Activated naive CD8-positive, alpha-beta T cell treated with anti-CD3 and anti-CD28 coated beads, Interleukin-2, amount 10 ng/mL, durations not matched to agents 7 days and 5 days (primary cell): ENCODE data around the gene EMC10. TPM values are rescaled to one million over a fixed set of nuclear protein-coding genes. Genes with fewer than 3 reads are reported as not detected.
A peak's percentile ranks its signal among the peaks of the same experiment; 100 is the strongest.

Experiments used
- ATAC-seq: fragments of 150-1000 bp; cut with Tn5 transposase; one replicate; pipeline ENCODE4 v1.10.0; 2021; ENCODE audit warnings: low read depth, moderate library complexity
- POLR2A ChIA-PET: fragments of 350-600 bp; sonication (Branson Sonifier 250); formaldehyde crosslinking; loops from one replicate; lab custom pipeline; 2021; ENCODE audit warnings: antibody characterized with exemption; lab: Charles Lee
- DNase-seq: peaks from one replicate; pipeline ENCODE4 v3.0.0; 2021
- H3K27ac Mint-ChIP-seq: one replicate; pipeline ENCODE4 v1.8.0; 2022; ENCODE audit warnings: mild to moderate bottlenecking, mixed read lengths
- H3K27me3 Mint-ChIP-seq: one replicate; pipeline ENCODE4 v1.8.0; 2022; ENCODE audit warnings: mild to moderate bottlenecking, moderate library complexity, mixed read lengths
- H3K36me3 Mint-ChIP-seq: one replicate; pipeline ENCODE4 v1.8.0; 2021; ENCODE audit warnings: mild to moderate bottlenecking, mixed read lengths
- H3K4me1 Mint-ChIP-seq: one replicate; pipeline ENCODE4 v1.8.0; 2021; ENCODE audit warnings: mixed read lengths
- H3K4me3 Mint-ChIP-seq: one replicate; pipeline ENCODE4 v1.8.0; 2022; ENCODE audit warnings: mild to moderate bottlenecking, moderate library complexity, mixed read lengths
- H3K9me3 Mint-ChIP-seq: one replicate; pipeline ENCODE4 v1.8.0; 2021; ENCODE audit warnings: mixed read lengths
- total RNA-seq, 2 experiments: library from RNA; stranded (reverse); gene quantifications; one replicate each; pipeline ENCODE4 v1.2.3, GENCODE V29; 2021

EMC10 gene
- total RNA-seq, 2 experiments from 2014 or later: 56.0 to 60.7 TPM

DNA sequence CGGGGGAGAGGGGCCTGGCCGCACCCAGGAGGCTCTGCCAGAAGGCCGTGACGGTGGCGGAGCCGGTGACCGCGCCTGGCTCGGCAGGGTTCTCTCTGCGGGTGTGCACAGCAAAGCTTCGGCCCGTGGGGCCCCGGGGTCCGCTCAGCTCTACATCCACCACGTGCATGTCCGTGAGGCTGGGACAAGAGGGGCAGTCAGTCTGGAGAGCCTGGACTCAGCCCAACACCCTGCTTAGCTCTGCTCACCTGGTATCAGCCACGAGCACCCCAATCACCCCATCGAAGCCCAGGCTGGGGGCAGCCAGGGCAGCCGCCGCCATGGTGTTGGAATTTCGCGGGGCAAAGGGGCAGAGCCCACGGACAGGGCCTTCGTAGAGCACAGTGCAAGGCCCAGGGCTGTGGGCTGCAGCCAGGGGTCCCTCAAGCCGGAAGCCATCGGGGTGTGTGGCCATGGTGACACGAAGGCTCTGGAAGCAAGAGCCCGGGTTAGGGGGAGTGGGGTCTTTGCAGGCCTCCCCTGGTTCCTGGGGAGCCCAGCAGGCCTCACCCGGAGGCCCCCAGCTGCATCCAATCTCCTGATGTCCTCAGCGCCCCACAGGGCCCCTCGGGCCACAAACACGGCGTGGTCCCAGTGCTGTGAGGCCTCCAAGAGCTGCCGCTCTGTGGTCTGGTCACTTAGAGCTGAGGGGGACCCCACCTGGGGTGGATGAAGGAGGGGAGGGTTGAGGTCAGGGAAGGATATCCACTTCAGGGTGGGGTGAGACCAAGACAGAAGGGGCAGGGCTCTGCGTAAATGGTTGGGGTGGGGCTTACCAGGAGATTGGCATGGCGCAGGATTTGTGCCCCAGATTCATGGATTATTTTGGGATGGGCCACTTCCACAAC, 36.0 kb downstream of the EMC10 start:
- Mint-ChIP-seq H3K27me3 (peaks cover 6% of the 10 kb centered on the region), H3K27ac (no peak overlapping the region), H3K4me3 (no peak overlapping the region)

DNA sequence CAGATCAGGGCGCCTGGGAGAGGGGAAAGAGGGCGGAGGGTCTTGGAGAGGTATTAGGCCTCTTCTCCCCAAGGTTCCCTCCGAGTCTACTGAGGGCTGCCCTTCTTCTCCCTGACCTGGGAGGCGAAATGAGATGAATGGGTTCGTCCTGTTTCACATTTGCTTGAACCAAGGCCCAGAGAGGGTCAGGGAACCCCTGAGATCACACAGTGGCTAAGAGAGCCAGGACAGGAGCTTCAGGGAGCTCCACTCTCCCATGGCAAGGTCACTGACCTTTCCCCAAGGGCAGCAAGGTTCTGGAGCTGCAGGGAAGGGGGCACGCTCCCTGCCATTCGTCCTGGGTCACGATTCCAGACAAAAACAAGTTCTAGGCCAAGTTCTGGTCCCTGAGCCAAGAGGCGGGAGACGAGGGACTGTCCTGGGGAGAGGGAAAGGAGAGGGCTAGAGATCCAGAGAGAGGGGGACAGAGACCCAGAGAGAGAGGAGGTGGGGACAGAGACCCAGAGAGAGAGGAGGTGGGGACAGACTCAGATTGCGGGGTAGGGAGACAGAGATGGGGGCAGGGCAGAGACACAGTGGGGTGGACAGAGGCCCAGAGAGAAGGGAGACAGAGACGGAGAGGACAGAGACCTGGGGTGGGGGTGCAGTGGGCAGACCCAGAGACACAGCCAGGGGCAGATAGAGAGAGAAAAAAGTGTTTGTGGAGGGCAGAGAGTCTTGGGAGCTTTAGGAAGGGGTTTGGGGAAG, 36.9 kb downstream of the EMC10 start:
- Mint-ChIP-seq H3K27me3 (peaks cover 6% of the 10 kb centered on the region), H3K36me3 (peaks cover 3% of the 10 kb centered on the region), H3K4me1 (peaks cover 18% of the 10 kb centered on the region), H3K9me3 (no peaks in the 10 kb centered on the region), H3K27ac (no peak overlapping the region), H3K4me3 (no peak overlapping the region)
- no peak for DNase-seq
- no peak for ATAC-seq
- POLR2A ChIA-PET: interaction anchor here (0.6 kb wide), 1 partner anchor 29 kb away, joined by 3 read pairs; no protein-coding TSS in a partner anchor

More for the DNA sequence above, 36.0 kb downstream of the EMC10 start:
- Mint-ChIP-seq H3K4me1 (peaks cover 18% of the 10 kb centered on the region), H3K36me3 (peaks cover 3% of the 10 kb centered on the region), H3K9me3 (no peaks in the 10 kb centered on the region)
- no peak for DNase-seq
- POLR2A ChIA-PET: interaction anchor here (0.6 to 1.1 kb wide), 3 partner anchors 26 to 486 kb away, joined by 3 to 4 read pairs (median 3); partner anchors contain the start of gene ZNF473
- no peak for ATAC-seq

DNA sequence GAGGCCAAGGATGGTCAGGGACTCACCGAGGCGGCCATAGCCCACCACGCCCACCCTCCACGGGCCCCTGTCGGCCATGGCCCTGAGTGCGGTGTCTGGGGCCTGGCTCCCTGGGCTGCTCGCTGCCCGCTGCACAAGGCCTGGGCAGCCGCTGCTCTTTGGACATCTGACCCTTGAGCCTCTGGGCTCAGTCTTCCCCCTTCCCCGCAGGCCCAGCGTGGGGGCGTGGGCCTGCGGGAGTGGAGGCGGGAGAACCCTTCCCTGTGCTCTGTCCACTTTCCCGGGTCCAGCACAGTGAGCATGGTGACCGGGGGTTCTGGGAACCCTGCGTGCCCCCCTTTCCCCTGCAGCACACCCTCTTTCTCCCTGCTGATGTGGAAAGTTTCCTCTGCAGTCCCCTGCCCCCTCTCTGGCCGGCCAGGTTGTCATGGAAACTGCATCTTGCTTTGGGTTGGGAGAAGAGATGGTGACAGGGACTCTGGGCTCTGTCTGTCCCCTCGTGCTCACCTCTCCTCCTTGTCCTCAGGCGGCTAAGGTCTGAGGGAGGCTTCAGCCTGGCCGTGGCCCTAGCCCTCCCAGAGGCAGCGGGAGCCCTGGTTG, 37.5 kb downstream of the EMC10 start, which contains the start of gene ASPDH:
TSS of gene ASPDH (minus strand) at position 168 of the 600 bp plus-strand sequence. CDS start at position 78, 90 bp downstream.
- no peak for ATAC-seq
- H3K27me3 Mint-ChIP-seq: peaks cover 6% of the 10 kb centered on the region
- no peak for DNase-seq
- H3K4me3 Mint-ChIP-seq: peak within 1 kb of the TSS; percentile 18
- H3K9me3 Mint-ChIP-seq: no peaks in the 10 kb centered on the region
- peak within 1 kb of the TSS; percentile 42 for H3K27ac Mint-ChIP-seq
- H3K4me1 Mint-ChIP-seq: peaks cover 16% of the 10 kb centered on the region
- peaks cover under 1% of the 10 kb centered on the region for H3K36me3 Mint-ChIP-seq
- POLR2A ChIA-PET: no interaction called here

DNA sequence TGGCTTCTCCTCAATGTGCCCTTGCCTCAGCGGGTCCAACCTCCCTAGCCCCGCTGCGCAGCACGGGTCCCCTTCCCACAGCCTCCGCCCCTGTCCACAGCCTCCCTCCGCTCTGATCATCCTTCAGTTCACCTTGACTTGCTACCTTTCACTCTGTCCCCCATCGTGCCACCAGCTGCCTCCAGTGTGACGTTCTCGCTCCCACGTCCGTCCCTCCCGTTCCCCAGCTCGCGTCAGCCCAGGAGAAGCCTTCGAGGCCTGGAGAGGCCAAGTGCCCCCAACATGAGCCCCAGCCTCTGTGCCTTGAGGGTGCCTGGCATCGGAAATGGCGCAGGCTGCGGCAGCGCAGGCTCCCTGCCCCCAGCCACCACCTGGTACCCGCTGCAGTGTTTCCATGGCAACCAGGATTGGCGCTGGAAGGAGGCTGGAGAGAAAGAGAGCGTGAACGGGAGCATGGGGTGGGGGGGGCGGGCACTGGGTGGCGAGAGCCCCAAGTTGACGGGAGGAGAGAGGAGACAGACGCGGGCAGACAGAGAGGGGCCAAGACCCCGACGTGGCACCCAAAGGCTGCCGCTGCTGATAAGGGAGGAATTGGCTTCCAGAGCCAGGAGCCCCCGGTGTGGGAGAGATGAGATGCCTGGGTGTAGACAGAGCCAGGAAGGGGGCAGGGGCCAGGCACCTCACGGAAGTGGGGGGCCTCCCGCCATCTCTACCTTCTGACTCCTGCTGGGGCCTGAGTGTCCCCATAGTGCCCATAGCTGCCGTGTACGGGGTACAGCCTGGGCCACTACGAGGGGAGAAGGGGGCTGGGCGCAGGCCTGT, 38.2 kb downstream of the EMC10 start:
- ATAC-seq (no peak), DNase-seq (no peak)
- Mint-ChIP-seq H3K27me3 (peaks cover 8% of the 10 kb centered on the region), H3K4me3 (peak overlapping the region; percentile 18), H3K36me3 (no peaks in the 10 kb centered on the region), H3K27ac (peak overlapping the region; percentile 42), H3K4me1 (peaks cover 14% of the 10 kb centered on the region), H3K9me3 (no peaks in the 10 kb centered on the region)
- POLR2A ChIA-PET: no interaction called here

DNA sequence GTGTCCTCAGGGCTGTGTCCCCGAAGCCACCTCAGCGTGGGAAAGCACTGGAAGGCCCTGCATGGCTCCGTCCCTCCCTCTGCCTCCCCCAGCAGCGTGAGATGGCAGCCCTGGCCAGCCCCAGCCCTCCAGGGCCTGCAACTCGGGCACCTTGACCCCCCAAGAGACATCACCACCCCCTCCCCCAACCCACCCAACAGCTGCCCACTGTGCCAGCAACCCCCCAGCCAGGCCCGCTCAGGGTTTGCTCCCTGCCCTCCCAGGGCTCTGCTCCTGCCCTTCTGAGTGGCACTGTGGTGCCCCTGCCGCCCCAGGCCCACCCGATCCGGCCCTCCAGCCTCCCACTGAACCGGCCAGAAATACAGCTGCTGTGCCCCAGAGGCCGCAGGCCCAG, 38.9 kb downstream of the EMC10 start:
- DNase-seq (no peak), ATAC-seq (no peak)
- H3K4me3 Mint-ChIP-seq: no peak overlapping the region
- no peaks in the 10 kb centered on the region for H3K9me3 Mint-ChIP-seq
- POLR2A ChIA-PET: no interaction called here
- H3K27ac Mint-ChIP-seq: no peak overlapping the region
- no peaks in the 10 kb centered on the region for H3K36me3 Mint-ChIP-seq
- H3K4me1 Mint-ChIP-seq: peaks cover 14% of the 10 kb centered on the region
- peaks cover 8% of the 10 kb centered on the region for H3K27me3 Mint-ChIP-seq

DNA sequence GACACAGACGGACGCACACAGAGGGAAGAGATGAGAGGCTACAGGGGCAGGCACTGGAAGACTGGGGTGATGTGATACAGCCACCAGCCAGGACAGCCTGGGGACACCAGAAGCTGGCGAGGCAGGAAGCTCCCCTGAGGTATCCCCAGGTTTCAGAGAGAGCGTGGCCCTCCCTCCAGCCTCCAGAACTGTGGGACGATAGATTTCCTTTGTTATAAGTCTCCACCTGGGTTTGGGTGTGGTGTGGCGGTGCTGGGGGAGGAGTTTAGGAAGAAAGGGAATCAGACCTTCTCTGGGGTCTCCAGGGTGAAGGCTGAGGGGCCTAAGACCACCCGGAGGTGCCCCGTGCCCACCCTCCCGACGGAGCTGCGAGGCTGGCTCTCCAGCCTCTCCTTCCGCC, 40.1 kb downstream of the EMC10 start:
- DNase-seq: no peak
- Mint-ChIP-seq H3K4me1 (peaks cover 4% of the 10 kb centered on the region), H3K27ac (no peak overlapping the region), H3K4me3 (no peak overlapping the region), H3K36me3 (no peaks in the 10 kb centered on the region), H3K27me3 (peaks cover 9% of the 10 kb centered on the region), H3K9me3 (no peaks in the 10 kb centered on the region)
- POLR2A ChIA-PET: no interaction called here
- no peak for ATAC-seq

DNA sequence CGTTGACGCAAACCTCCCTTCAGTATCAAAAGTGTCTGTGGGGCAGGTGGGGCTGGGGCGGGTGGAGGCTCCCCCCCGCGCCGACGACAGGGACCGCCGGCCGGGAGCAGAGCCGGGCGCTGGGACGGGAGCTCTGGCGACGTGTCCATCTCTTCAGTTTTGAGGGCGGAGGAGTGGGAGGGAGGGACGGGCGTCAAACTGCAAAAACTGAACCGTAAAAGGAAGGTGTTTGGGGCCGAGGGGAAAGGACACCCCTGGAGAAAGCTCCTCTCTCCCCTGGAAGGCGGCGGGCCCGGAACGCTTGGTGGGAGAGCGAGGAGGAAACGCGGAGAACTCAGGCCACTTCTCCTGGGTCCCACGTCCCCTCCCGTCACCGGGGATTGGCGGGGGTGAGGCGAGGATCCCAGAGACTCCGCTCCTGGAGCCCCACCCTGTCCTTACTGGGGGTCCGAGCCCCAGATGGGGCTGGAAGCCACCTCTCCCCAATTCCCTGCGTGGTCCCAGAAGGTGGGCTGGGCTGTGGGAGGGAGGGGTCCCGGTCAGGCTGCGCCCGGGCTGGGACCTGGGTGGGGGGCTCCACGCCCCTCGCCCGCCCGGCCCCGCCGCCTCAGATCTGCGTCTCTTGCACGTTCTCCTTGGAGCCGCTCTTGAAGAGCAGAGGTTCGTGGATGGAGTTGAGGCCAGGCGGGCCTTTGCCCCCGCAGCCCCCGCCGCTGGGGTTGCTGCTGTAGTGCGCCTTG, 40.8 kb downstream of the EMC10 start:
- DNase-seq: no peak
- Mint-ChIP-seq H3K4me1 (peaks cover 1% of the 10 kb centered on the region), H3K27me3 (peaks cover 9% of the 10 kb centered on the region), H3K36me3 (no peaks in the 10 kb centered on the region), H3K27ac (no peak overlapping the region), H3K4me3 (no peak overlapping the region), H3K9me3 (no peaks in the 10 kb centered on the region)
- POLR2A ChIA-PET: no interaction called here
- ATAC-seq: no peak

DNA sequence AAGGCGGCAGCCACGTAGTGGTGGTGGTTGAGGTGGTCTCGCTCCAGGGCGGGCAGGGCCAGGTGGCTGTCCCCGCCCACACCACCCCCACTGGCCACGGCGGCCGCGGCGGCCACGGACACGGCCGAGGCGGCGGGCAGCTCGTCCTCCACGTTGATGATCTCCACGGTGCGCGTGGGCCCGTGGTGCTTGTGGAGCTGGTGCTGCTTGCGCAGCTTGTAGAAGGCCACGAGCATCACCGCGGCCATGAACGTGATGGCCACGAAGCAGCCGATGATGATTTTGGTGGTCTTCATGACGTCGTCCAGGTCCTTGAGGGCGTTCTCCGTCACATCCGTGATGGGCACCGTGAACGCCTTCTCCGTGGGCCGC, 41.4 kb downstream of the EMC10 start:
- no peak overlapping the region for H3K4me3 Mint-ChIP-seq
- ATAC-seq (no peak), DNase-seq (no peak)
- H3K9me3 Mint-ChIP-seq: no peaks in the 10 kb centered on the region
- peaks cover 9% of the 10 kb centered on the region for H3K27me3 Mint-ChIP-seq
- POLR2A ChIA-PET: no interaction called here
- no peaks in the 10 kb centered on the region for H3K36me3 Mint-ChIP-seq
- H3K27ac Mint-ChIP-seq: no peak overlapping the region
- H3K4me1 Mint-ChIP-seq: peaks cover 1% of the 10 kb centered on the region

DNA sequence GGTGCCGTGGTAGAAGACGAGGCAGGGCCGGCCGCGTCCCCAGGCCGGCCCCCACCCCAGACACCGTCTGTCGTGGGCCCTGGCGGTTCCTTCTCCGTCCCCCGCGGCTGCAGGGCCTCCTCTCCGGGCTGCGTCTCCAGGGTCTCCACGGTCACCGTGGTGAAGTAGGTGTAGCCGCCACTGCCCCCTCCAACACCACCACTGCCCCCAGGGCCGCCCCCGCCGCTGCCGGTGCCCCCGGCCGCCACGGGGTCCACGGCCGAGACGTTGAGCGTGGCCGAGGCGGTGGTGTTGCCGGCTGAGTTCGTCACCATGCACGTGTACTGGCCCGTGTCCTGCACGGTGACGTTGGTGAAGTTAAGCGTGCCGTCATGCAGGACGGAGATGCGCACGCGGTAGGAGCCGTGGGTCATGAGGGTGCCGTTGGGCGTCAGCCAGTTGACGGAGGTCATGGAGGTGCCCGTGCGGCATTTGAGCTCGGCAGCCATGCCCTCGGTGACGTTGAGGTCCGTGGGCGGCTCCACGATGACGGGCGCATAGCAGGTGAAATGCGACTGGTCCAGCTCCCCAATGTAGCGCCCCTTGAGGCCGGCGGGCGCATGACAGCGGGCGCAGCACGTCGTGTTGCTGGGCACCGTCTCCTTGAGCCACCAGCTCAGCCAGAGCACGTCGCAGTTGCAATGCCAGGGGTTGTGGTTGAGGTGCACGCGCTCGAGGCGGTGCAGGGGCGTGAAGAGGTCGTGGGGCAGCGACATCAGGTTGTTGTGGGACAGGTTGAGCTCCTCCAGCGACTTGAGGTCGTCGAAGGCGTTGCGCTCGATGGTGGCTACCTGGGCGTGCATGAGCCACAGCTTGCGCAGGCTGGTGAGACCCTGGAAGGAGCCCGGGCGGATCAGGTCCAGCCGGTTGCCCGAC, 42.0 kb downstream of the EMC10 start:
- Mint-ChIP-seq H3K36me3 (no peaks in the 10 kb centered on the region), H3K4me3 (no peak overlapping the region), H3K9me3 (no peaks in the 10 kb centered on the region), H3K27ac (no peak overlapping the region), H3K4me1 (peaks cover under 1% of the 10 kb centered on the region), H3K27me3 (peaks cover 7% of the 10 kb centered on the region)
- POLR2A ChIA-PET: no interaction called here
- DNase-seq: no peak
- no peak for ATAC-seq

DNA sequence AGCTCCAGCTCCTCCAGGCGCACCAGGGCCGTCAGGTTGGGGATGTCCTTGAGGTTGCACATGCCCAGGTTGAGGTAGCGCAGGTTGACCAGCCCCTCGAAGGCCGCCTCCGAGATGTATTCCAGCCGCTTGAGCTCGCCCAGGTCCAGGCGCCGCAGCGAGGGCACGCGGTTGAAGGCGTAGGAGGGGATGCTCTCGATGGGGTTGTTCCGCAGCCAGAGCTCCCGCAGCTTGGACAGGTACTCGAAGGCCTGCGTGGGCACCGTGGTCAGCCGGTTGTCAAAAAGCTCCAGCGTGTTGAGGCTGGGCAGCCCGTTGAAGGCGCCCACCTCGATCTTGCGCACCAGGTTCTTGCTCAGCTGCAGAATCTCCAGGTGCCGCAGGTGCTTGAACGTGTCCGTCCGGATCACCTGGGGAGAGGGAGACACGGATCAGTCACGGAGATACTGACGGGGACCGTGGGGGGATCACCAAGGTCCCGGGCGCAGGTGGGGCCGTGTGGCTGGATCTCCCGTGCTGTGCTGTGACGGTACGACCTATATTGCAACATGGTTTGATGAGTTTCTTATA, 42.8 kb downstream of the EMC10 start:
- Mint-ChIP-seq H3K9me3 (no peaks in the 10 kb centered on the region), H3K27me3 (peaks cover 7% of the 10 kb centered on the region), H3K4me3 (no peak overlapping the region), H3K4me1 (no peaks in the 10 kb centered on the region), H3K27ac (no peak overlapping the region), H3K36me3 (no peaks in the 10 kb centered on the region)
- DNase-seq (no peak), ATAC-seq (no peak)
- POLR2A ChIA-PET: no interaction called here

DNA sequence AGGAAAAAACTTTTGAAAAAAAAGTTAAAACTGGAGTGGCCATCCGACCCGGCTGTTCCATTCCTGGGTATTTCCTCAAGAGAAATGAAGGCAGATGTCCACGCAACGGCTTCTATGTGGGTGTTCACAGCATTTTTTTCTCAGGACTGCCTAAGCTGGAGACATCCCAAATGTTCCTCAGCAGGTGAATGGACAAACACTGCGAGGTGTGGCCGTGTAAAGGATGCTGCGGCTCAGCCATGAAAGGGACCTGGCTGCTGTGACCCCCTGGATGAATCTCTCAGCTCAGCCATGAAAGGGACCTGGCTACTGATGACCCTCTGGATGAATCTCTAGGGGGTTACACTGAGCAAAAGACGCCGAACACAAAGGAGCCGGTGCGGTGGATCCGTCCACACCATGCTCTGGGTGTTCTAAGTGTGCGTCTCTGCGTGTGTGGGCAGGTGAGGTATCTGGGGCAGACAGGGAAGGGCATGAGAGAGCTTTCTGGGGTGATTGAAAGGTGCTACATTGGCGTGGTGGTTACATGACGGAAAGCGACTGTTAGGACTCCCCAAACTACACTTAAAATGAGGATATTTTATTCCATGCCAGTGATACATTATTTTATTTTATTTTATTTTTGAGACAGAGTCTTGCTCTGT, 44.6 kb downstream of the EMC10 start:
- Mint-ChIP-seq H3K27me3 (peaks cover 3% of the 10 kb centered on the region), H3K27ac (no peak overlapping the region), H3K36me3 (no peaks in the 10 kb centered on the region), H3K4me1 (no peaks in the 10 kb centered on the region), H3K9me3 (no peaks in the 10 kb centered on the region), H3K4me3 (no peak overlapping the region)
- POLR2A ChIA-PET: no interaction called here
- DNase-seq (no peak), ATAC-seq (no peak)
